OCI-LY7 (cell line): ENCODE data around the gene IZUMO4. TPM values are rescaled to one million over a fixed set of nuclear protein-coding genes. Genes with fewer than 3 reads are reported as not detected.

Experiments used
- BruUV-seq: library from RNA; stranded (reverse); fragments of 400-500 nt; replicated peaks from 2 replicates; lab custom pipeline; 2021; lab: Mats Ljungman, UMichigan
- CTCF ChIA-PET: fragments of 300-600 bp; sonication (Branson Sonifier 250); formaldehyde crosslinking; loops from one replicate; lab custom pipeline; 2022; ENCODE audit warnings: antibody characterized with exemption; ENCODE audit not compliant: unreplicated experiment; lab: Charles Lee
- POLR2A ChIA-PET: fragments of 300-600 bp; sonication (Branson Sonifier 250); formaldehyde crosslinking; loops from one replicate; lab custom pipeline; 2022; ENCODE audit warnings: antibody characterized with exemption; lab: Charles Lee
- DNase-seq: peaks from one replicate; pipeline ENCODE4 v3.0.0-alpha.2; 2015; ENCODE audit warnings: low spot score
- H2AFZ ChIP-seq: fragments of 200-600 bp; sonication (generic), shearing (Covaris generic); 2 replicates; pipeline ENCODE4 v1.6.1; 2014; ENCODE audit warnings: mild to moderate bottlenecking, antibody characterized with exemption, low read length, moderate library complexity
- H3K27ac ChIP-seq: fragments of 200-600 bp; sonication (generic); 2 replicates; pipeline ENCODE4 v1.5.1; 2014; ENCODE audit warnings: mixed run types, low read depth, mild to moderate bottlenecking, moderate library complexity, low read length, inconsistent platforms; ENCODE audit not compliant: poor library complexity, severe bottlenecking
- H3K36me3 ChIP-seq: fragments of 200-600 bp; sonication (generic); 2 replicates; pipeline ENCODE4 v1.6.1; 2014; ENCODE audit warnings: mild to moderate bottlenecking, antibody characterized with exemption, low read length, moderate library complexity, mixed read lengths; ENCODE audit not compliant: insufficient read depth
- H3K4me1 ChIP-seq: fragments of 200-600 bp; sonication (generic); 2 replicates; pipeline ENCODE4 v1.5.1; 2014; ENCODE audit warnings: mild to moderate bottlenecking, low read length; ENCODE audit not compliant: insufficient read depth, poor library complexity, severe bottlenecking
- H3K4me2 ChIP-seq: fragments of 200-600 bp; sonication (generic); 2 replicates; pipeline ENCODE4 v1.6.1; 2014; ENCODE audit warnings: mild to moderate bottlenecking, low read length
- H3K4me3 ChIP-seq: fragments of 200-600 bp; sonication (generic); 2 replicates; pipeline ENCODE4 v1.5.1; 2014; ENCODE audit warnings: mild to moderate bottlenecking, low read depth, low read length; ENCODE audit not compliant: poor library complexity, severe bottlenecking
- H3K79me2 ChIP-seq: fragments of 200-600 bp; sonication (generic); 2 replicates; pipeline ENCODE4 v1.6.1; 2016; ENCODE audit warnings: low read depth, mild to moderate bottlenecking, low read length, moderate library complexity, mixed read lengths; ENCODE audit not compliant: insufficient read depth
- H3K9me2 ChIP-seq: fragments of 200-600 bp; sonication (generic); 2 replicates; pipeline ENCODE4 v1.6.1; 2016; ENCODE audit warnings: mild to moderate bottlenecking, low read length, mixed read lengths; ENCODE audit not compliant: insufficient read depth
- H3K9me3 ChIP-seq: fragments of 200-600 bp; sonication (generic); 2 replicates; pipeline ENCODE4 v1.6.1; 2014; ENCODE audit warnings: mild to moderate bottlenecking, mixed run types, low read length, mixed read lengths
- H4K20me1 ChIP-seq: fragments of 200-600 bp; sonication (generic); 2 replicates; pipeline ENCODE4 v1.6.1; 2014; ENCODE audit warnings: mild to moderate bottlenecking, antibody characterized with exemption, low read length, moderate library complexity, mixed read lengths; ENCODE audit not compliant: insufficient read depth
- EZH2phosphoT487 ChIP-seq: fragments of 200-600 bp; sonication (generic); IDR thresholded peaks from 2 replicates; pipeline ENCODE4 v1.6.1; 2018; ENCODE audit warnings: low read depth, borderline replicate concordance, mild to moderate bottlenecking, mixed run types, antibody characterized with exemption, low read length, moderate library complexity, mixed read lengths
- intact Hi-C: fragments of 100-400 bp; cut with micrococcal nuclease; formaldehyde crosslinking; loops from one replicate; pipeline ENCODE4 v1.10.0; 2022; ENCODE audit not compliant: unreplicated experiment
- total RNA-seq, 2 experiments: library from RNA; depleted of rRNA in 1 of 2; stranded (reverse); fragments of >200 nt in 1 of 2; shearing (Covaris generic) in 1 of 2; gene quantifications; 2 replicates each; pipeline ENCODE4 v1.2.3, GENCODE V29; 2014 to 2022
- TF ChIP-seq, protein P1 (sequence below): fragments of 200-600 bp; sonication (generic); conservative IDR thresholded peaks from 2 replicates; pipeline ENCODE4 v1.5.1; 2014; ENCODE audit warnings: mild to moderate bottlenecking, antibody characterized with exemption, low read length, moderate library complexity, mixed read lengths

Gene IZUMO4
- total RNA-seq, 2 experiments from 2014 or later, result 7.3 to 12.9 TPM

GRCh38 chr19:2148482-2149135 lies 51.9 kb downstream of the IZUMO4 start:
- H2AFZ ChIP-seq, result no peak overlapping the region
- H3K4me3 ChIP-seq, result no peak overlapping the region
- CTCF ChIA-PET, result no interaction called here
- TF ChIP-seq EZH2phosphoT487, result no peak
- TF ChIP-seq, protein P1, sequence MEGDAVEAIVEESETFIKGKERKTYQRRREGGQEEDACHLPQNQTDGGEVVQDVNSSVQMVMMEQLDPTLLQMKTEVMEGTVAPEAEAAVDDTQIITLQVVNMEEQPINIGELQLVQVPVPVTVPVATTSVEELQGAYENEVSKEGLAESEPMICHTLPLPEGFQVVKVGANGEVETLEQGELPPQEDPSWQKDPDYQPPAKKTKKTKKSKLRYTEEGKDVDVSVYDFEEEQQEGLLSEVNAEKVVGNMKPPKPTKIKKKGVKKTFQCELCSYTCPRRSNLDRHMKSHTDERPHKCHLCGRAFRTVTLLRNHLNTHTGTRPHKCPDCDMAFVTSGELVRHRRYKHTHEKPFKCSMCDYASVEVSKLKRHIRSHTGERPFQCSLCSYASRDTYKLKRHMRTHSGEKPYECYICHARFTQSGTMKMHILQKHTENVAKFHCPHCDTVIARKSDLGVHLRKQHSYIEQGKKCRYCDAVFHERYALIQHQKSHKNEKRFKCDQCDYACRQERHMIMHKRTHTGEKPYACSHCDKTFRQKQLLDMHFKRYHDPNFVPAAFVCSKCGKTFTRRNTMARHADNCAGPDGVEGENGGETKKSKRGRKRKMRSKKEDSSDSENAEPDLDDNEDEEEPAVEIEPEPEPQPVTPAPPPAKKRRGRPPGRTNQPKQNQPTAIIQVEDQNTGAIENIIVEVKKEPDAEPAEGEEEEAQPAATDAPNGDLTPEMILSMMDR, result no peak
- peaks cover 10% of the 10 kb centered on the region; the same call in 1 of the 2 replicates for H4K20me1 ChIP-seq
- H3K27ac ChIP-seq, result no peak overlapping the region
- no peaks in the 10 kb centered on the region for H3K9me2 ChIP-seq
- H3K4me2 ChIP-seq, result no peak overlapping the region
- BruUV-seq, result no TSS peak
- H3K4me1 ChIP-seq, result peaks cover 27% of the 10 kb centered on the region
- no peaks in the 10 kb centered on the region for H3K9me3 ChIP-seq
- H3K79me2 ChIP-seq, result peaks cover 75% of the 10 kb centered on the region
- POLR2A ChIA-PET, result interaction anchor here (0.7 kb wide), 1 partner anchor 29 kb away, joined by 3 read pairs; no protein-coding TSS in a partner anchor
- intact Hi-C loops, result no loop called here
- H3K36me3 ChIP-seq, result peaks cover 24% of the 10 kb centered on the region
- no peak for DNase-seq

Other genes starting within 250 kb of the IZUMO4 start
- gene REXO1, start 248.4 kb upstream of the IZUMO4 start, total RNA-seq (2014; rRNA removed; shearing (Covaris generic)), result 13.9 and 24.0 TPM in 2 replicates
- gene REXO1, start 248.4 kb upstream of the IZUMO4 start, total RNA-seq (2022), result 52.8 and 54.9 TPM in 2 replicates
- 9.4 and 9.6 TPM in 2 replicates for gene KLF16, start 233.3 kb upstream of the IZUMO4 start, total RNA-seq (2014; rRNA removed; shearing (Covaris generic))
- 39.1 and 44.4 TPM in 2 replicates for gene KLF16, start 233.3 kb upstream of the IZUMO4 start, total RNA-seq (2022)
- 98.7 and 130 TPM in 2 replicates for gene ABHD17A, start 211.4 kb upstream of the IZUMO4 start, total RNA-seq (2014; rRNA removed; shearing (Covaris generic))
- 64.2 and 71.3 TPM in 2 replicates for gene ABHD17A, start 211.4 kb upstream of the IZUMO4 start, total RNA-seq (2022)
- gene ADAT3, start 191.5 kb upstream of the IZUMO4 start, total RNA-seq (2014; rRNA removed; shearing (Covaris generic)), result 5.6 and 7.9 TPM in 2 replicates
- gene ADAT3, start 191.5 kb upstream of the IZUMO4 start, total RNA-seq (2022), result 13.1 and 16.4 TPM in 2 replicates
- 13.4 and 21.3 TPM in 2 replicates for gene SCAMP4, start 191.5 kb upstream of the IZUMO4 start, total RNA-seq (2014; rRNA removed; shearing (Covaris generic))
- gene SCAMP4, start 191.5 kb upstream of the IZUMO4 start, total RNA-seq (2022), result 46.4 and 49.9 TPM in 2 replicates
- 133 and 151 TPM in 2 replicates for gene CSNK1G2, start 155.7 kb upstream of the IZUMO4 start, total RNA-seq (2014; rRNA removed; shearing (Covaris generic))
- 95.9 TPM in 2 replicates for gene CSNK1G2, start 155.7 kb upstream of the IZUMO4 start, total RNA-seq (2022)
- gene BTBD2, start 81.2 kb upstream of the IZUMO4 start, total RNA-seq (2014; rRNA removed; shearing (Covaris generic)), result 41.9 and 53.9 TPM in 2 replicates
- gene BTBD2, start 81.2 kb upstream of the IZUMO4 start, total RNA-seq (2022), result 91.6 and 109 TPM in 2 replicates
- gene MKNK2, start 45.7 kb upstream of the IZUMO4 start, total RNA-seq (2014; rRNA removed; shearing (Covaris generic)), result 97.0 and 115 TPM in 2 replicates
- gene MKNK2, start 45.7 kb upstream of the IZUMO4 start, total RNA-seq (2022), result 200 and 225 TPM in 2 replicates
- gene MOB3A, start 589 bp upstream of the IZUMO4 start, total RNA-seq (2014; rRNA removed; shearing (Covaris generic)), result 41.7 and 54.6 TPM in 2 replicates
- gene MOB3A, start 589 bp upstream of the IZUMO4 start, total RNA-seq (2022), result 87.5 and 111 TPM in 2 replicates
- 56.6 and 80.0 TPM in 2 replicates for gene AP3D1, start 54.7 kb downstream of the IZUMO4 start, total RNA-seq (2014; rRNA removed; shearing (Covaris generic))
- gene AP3D1, start 54.7 kb downstream of the IZUMO4 start, total RNA-seq (2022), result 95.0 and 99.8 TPM in 2 replicates
- gene DOT1L, start 67.0 kb downstream of the IZUMO4 start, total RNA-seq (2014; rRNA removed; shearing (Covaris generic)), result 19.5 and 27.7 TPM in 2 replicates
- 86.0 and 88.3 TPM in 2 replicates for gene DOT1L, start 67.0 kb downstream of the IZUMO4 start, total RNA-seq (2022)
- gene PLEKHJ1, start 139.4 kb downstream of the IZUMO4 start, total RNA-seq (2014; rRNA removed; shearing (Covaris generic)), result 205 and 221 TPM in 2 replicates
- 122 and 129 TPM in 2 replicates for gene PLEKHJ1, start 139.4 kb downstream of the IZUMO4 start, total RNA-seq (2022)
- 104 and 124 TPM in 2 replicates for gene SF3A2, start 139.9 kb downstream of the IZUMO4 start, total RNA-seq (2014; rRNA removed; shearing (Covaris generic))
- 206 and 207 TPM in 2 replicates for gene SF3A2, start 139.9 kb downstream of the IZUMO4 start, total RNA-seq (2022)
- gene AMH, start 152.4 kb downstream of the IZUMO4 start, total RNA-seq (2014; rRNA removed; shearing (Covaris generic)), result 10.7 and 14.8 TPM in 2 replicates
- 45.7 and 49.7 TPM in 2 replicates for gene AMH, start 152.4 kb downstream of the IZUMO4 start, total RNA-seq (2022)
- 0.44 and 1.5 TPM in 2 replicates for gene JSRP1, start 159.5 kb downstream of the IZUMO4 start, total RNA-seq (2014; rRNA removed; shearing (Covaris generic))
- gene JSRP1, start 159.5 kb downstream of the IZUMO4 start, total RNA-seq (2022), result 13.8 and 15.9 TPM in 2 replicates
- gene PEAK3, start 185.3 kb downstream of the IZUMO4 start, total RNA-seq (2014; rRNA removed; shearing (Covaris generic)), result not detected in 2 replicates
- 0.18 TPM in 1 of 2 replicates, not detected in the other for gene PEAK3, start 185.3 kb downstream of the IZUMO4 start, total RNA-seq (2022)
- gene LINGO3, start 211.2 kb downstream of the IZUMO4 start, total RNA-seq (2014; rRNA removed; shearing (Covaris generic)), result 0.33 and 0.38 TPM in 2 replicates
- 0.13 and 0.17 TPM in 2 replicates for gene LINGO3, start 211.2 kb downstream of the IZUMO4 start, total RNA-seq (2022)
- gene LSM7, start 231.7 kb downstream of the IZUMO4 start, total RNA-seq (2014; rRNA removed; shearing (Covaris generic)), result 288 and 321 TPM in 2 replicates
- 164 and 170 TPM in 2 replicates for gene LSM7, start 231.7 kb downstream of the IZUMO4 start, total RNA-seq (2022)
- gene SPPL2B, start 231.8 kb downstream of the IZUMO4 start, total RNA-seq (2014; rRNA removed; shearing (Covaris generic)), result 96.9 and 106 TPM in 2 replicates
- gene SPPL2B, start 231.8 kb downstream of the IZUMO4 start, total RNA-seq (2022), result 185 and 191 TPM in 2 replicates